Tibial nerve (tissue), 4 donors: ENCODE data around the gene TNS3. TPM values are rescaled to one million over a fixed set of nuclear protein-coding genes. Genes with fewer than 3 reads are reported as not detected.

Experiments
- DNase-seq, 2 donors: peaks; one replicate each; pipeline ENCODE4 v3.0.0-alpha.2; 2019; ENCODE audit warnings: low spot score in 2 of 2
- H3K27ac ChIP-seq, 4 donors: fragments of 200-600 bp; sonication (generic) in 3 of 4; one replicate each; pipeline ENCODE4 v1.5.1; 2017 to 2019; ENCODE audit warnings: mild to moderate bottlenecking in 1 of 4
- H3K27me3 ChIP-seq, 2 donors: fragments of 200-600 bp; sonication (generic) in 1 of 2; one replicate each; pipeline versions ENCODE4 v1.5.1 to v1.6.0; 2017 to 2019
- H3K36me3 ChIP-seq, 3 donors: fragments of 200-600 bp; sonication (generic); one replicate each; pipeline ENCODE4 v1.5.1; 2018 to 2019
- H3K4me1 ChIP-seq, 4 donors: fragments of 200-600 bp; sonication (generic) in 3 of 4; one replicate each; pipeline ENCODE4 v1.5.1; 2017 to 2019
- H3K4me3 ChIP-seq, 4 donors: fragments of 200-600 bp; sonication (generic) in 3 of 4; one replicate each; pipeline ENCODE4 v1.5.1; 2017 to 2019; ENCODE audit warnings: mild to moderate bottlenecking in 1 of 4, moderate library complexity in 1 of 4
- H3K9me3 ChIP-seq, 4 donors: fragments of 200-600 bp; sonication (generic) in 3 of 4; one replicate each; pipeline ENCODE4 v1.5.1; 2017 to 2019
- EP300 ChIP-seq, 2 donors: sonication (generic); formaldehyde crosslinking; IDR thresholded peaks; one replicate each; pipeline ENCODE4 v1.6.1; 2017; ENCODE audit warnings: antibody characterized with exemption in 2 of 2, mild to moderate bottlenecking in 1 of 2
- POLR2A ChIP-seq, 2 donors: fragments of 450-650 bp; IDR thresholded peaks; one replicate each; pipeline ENCODE4 v1.6.1; 2017; ENCODE audit warnings: antibody characterized with exemption in 2 of 2, mild to moderate bottlenecking in 2 of 2, moderate library complexity in 2 of 2
- WGBS, 2 donors: methylation state at CpG; one replicate each; pipeline ENCODE4 v1.1.5; 2018; 5-methylcytosine and 5-hydroxymethylcytosine counted together
- total RNA-seq, 4 donors: library from RNA; depleted of rRNA; stranded (reverse); fragments of >200 nt; gene quantifications; one replicate each; pipeline ENCODE4 v1.1.0, GENCODE V29; 2016
- TF ChIP-seq, protein P1 (sequence below), 5 experiments: fragments of 200-600 bp in 3 of 5; fragments of 450-650 bp in 2 of 5; sonication (generic) in 3 of 5; IDR thresholded peaks; one replicate each; pipeline ENCODE4 v1.5.1; 2016 to 2019; ENCODE audit warnings: antibody characterized with exemption in 5 of 5, mild to moderate bottlenecking in 3 of 5, moderate library complexity in 2 of 5

Gene TNS3
- total RNA-seq, 4 donors from 2014 or later: 118 to 142 (median 133) TPM

DNA sequence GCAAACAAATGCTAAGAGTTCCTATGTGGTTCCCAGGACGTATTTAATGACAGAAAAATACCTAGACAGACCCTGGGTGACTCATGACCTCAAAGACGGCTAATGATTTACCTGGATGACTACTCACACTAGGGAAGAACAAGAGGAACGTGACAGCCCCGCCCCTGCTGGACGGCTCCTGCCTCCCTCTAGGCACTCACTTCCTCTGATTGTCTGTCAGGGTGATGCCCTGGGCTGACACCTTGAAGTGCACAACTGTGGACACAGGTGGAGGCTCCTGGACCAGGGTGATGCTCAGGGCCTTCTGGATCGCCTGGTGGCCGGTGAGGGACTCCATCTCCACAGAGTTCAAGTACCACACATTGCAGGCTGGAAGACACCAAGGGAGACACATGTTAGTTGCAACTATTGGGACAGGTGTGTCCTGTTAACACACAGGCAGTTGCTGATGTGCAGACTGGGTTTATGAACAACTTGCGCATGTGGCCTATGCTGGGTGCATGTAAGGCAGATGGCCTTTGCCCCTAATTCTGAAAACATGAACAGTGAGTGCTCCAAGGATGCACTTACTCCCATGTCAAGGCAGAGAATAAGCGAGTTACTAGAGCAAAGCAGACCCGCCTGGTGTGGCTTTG, 298.3 kb downstream of the TNS3 start:
- WGBS, 2 donors: 83 to 86% methylated on average over 10 of the region's 10 CpGs

DNA sequence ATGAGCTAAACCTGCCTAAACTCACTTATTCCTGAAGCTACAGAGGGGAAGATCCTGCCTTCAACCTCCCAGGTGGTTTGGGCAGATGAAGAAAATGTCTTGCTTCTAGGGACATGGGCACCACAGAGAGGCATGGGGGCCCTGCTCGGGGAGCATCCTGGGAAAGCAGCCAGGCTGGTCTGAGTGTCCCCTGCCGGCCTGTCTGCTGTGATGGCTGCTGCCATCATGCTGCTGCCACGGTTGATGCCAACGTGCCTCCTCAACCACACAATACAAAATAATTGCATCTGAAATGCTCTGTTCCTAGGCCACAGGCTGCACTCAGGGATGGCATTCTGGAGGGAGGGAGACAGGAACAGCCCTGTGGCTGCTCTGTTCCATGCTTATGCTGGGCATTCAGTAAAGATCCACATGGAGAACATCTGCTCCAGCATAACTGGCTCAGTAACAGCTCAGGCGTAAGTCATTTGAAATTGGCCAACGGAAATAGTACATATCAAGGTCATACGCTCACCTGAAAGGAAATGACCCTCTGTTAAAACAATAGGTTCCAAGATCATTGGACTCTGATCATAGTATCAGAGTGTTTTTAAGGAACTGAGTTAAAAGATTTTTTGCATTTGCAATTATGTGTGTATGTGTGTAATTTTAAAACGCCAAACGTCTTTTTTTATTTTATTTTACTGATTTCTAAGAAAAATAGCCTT, 299.0 kb downstream of the TNS3 start:
- no peak for DNase-seq
- no peaks in the 10 kb centered on the region for H3K27me3 ChIP-seq

More for the DNA sequence above, 298.3 kb downstream of the TNS3 start:
- Histone ChIP-seq H3K36me3 (peaks cover 0 to 93% (median 5%) of the 10 kb centered on the region in 3 donors), H3K9me3 (no peaks in the 10 kb centered on the region), H3K27me3 (no peaks in the 10 kb centered on the region), H3K4me3 (no peak overlapping the region), H3K4me1 (peaks cover 0 to 22% (median 11%) of the 10 kb centered on the region in 4 donors), H3K27ac (peak overlapping the region in 2 of 4 donors; percentile 16 to 57)
- TF ChIP-seq EP300 (IDR thresholded peaks at IDR 0.05) (no peak), POLR2A (IDR thresholded peaks at IDR 0.05) (no peak)
- TF ChIP-seq, protein P1, sequence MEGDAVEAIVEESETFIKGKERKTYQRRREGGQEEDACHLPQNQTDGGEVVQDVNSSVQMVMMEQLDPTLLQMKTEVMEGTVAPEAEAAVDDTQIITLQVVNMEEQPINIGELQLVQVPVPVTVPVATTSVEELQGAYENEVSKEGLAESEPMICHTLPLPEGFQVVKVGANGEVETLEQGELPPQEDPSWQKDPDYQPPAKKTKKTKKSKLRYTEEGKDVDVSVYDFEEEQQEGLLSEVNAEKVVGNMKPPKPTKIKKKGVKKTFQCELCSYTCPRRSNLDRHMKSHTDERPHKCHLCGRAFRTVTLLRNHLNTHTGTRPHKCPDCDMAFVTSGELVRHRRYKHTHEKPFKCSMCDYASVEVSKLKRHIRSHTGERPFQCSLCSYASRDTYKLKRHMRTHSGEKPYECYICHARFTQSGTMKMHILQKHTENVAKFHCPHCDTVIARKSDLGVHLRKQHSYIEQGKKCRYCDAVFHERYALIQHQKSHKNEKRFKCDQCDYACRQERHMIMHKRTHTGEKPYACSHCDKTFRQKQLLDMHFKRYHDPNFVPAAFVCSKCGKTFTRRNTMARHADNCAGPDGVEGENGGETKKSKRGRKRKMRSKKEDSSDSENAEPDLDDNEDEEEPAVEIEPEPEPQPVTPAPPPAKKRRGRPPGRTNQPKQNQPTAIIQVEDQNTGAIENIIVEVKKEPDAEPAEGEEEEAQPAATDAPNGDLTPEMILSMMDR (IDR thresholded peaks at IDR 0.05): no peak
- no peak for DNase-seq

DNA sequence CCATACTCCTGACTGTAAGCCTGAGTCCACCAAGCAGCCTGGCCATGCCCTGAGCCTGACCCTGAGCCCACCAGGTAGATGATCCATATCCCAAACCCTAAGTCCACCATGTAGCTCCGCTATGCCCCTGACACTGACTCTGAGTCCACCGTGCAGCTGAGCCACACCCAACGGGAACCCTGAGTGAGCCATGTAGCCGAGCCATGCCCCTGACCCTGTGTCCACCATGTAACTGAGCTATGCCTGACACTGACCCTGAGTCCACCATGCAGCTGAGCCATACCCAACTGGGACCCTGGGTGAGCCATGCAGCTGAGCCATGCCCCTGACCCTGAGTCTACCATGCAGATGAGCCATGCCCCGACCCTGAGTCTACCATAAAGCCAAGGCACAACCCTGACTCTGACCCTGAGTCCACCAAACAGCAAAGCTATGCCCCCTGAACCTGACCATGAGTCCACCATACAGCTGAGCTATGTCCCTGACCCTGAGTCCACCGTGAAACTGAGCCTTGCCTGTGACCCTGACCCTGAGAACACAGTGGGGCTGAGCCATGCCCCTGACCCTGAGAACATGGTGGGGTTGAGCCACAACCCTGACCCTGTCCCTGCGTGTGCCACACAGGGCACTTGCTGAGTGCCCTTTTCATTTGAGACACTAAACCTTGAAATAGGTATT, 299.8 kb downstream of the TNS3 start:
- no peaks in the 10 kb centered on the region for H3K27me3 ChIP-seq
- no peak for TF ChIP-seq EP300 (IDR thresholded peaks at IDR 0.05)
- H3K4me3 ChIP-seq: no peak overlapping the region
- 83 to 85% methylated on average over 5 to 6 of the region's 7 CpGs for WGBS, 2 donors
- peak overlapping the region in 2 of 4 donors; percentile 52 to 62 for H3K27ac ChIP-seq
- no peaks in the 10 kb centered on the region for H3K9me3 ChIP-seq
- no peak for DNase-seq
- H3K36me3 ChIP-seq: peaks cover 0 to 94% (median 5%) of the 10 kb centered on the region in 3 donors
- H3K4me1 ChIP-seq: peaks cover 0 to 17% (median 11%) of the 10 kb centered on the region in 4 donors

More for the DNA sequence above, 299.0 kb downstream of the TNS3 start:
- no peaks in the 10 kb centered on the region for H3K9me3 ChIP-seq
- H3K4me3 ChIP-seq: no peak overlapping the region
- WGBS, 2 donors: 75 to 91% methylated on average over 6 to 8 of the region's 9 CpGs
- no peak for TF ChIP-seq POLR2A (IDR thresholded peaks at IDR 0.05)
- TF ChIP-seq, protein P1 (IDR thresholded peaks at IDR 0.05): no peak
- no peak for TF ChIP-seq EP300 (IDR thresholded peaks at IDR 0.05)
- H3K4me1 ChIP-seq: peaks cover 0 to 17% (median 11%) of the 10 kb centered on the region in 4 donors
- peak overlapping the region in 2 of 4 donors; percentile 52 to 62 for H3K27ac ChIP-seq
- H3K36me3 ChIP-seq: peaks cover 0 to 93% (median 5%) of the 10 kb centered on the region in 3 donors

DNA sequence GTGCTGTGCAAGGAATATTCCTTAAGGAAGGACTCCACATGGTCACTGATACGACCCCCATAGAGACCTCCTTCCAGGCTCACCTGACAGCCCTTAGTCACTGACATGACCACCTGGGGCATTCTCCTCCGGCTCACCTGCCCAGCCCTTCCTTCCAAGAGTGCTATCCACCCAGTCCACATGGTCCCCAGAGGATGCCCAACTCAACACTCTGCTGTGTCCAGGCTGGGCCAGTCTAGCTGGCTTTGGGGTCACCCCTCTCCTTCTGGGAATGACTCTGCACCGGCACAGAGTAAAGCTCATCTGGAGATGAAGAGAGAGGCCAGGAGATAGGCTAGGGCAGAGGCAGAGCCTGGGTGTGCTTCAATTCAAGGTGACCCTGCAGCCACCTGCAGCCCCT, 300.8 kb downstream of the TNS3 start:
- peaks cover 0 to 97% (median 5%) of the 10 kb centered on the region in 3 donors for H3K36me3 ChIP-seq
- no peaks in the 10 kb centered on the region for H3K27me3 ChIP-seq
- H3K4me1 ChIP-seq: peaks cover 0 to 9% (median 5%) of the 10 kb centered on the region in 4 donors
- WGBS, 2 donors: 83 to 88% methylated on average over 3 of the region's 3 CpGs
- no peaks in the 10 kb centered on the region for H3K9me3 ChIP-seq
- no peak for DNase-seq
- H3K27ac ChIP-seq: peak overlapping the region in 1 of 4 donors; percentile 52
- no peak for TF ChIP-seq POLR2A (IDR thresholded peaks at IDR 0.05)
- TF ChIP-seq, protein P1 (IDR thresholded peaks at IDR 0.05): no peak
- TF ChIP-seq EP300 (IDR thresholded peaks at IDR 0.05): no peak
- H3K4me3 ChIP-seq: no peak overlapping the region

DNA sequence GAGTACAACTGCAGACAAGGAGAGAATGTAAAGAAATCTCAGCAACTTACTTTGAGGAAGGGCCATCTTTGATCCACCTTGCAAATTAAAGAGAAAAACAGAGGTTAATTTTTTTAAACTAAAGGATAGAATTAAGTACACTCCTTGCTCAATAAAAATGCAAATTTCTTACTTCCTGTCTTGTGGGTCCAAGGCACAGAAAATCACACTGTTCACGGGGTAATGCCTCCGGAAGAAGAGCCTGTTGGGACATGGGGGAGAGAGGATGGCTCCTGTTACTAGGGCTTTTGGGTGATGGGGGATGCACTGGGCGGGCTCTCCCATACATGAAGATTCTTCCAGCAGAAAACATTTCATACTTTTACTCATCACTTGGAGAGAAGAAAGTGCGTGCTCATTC, 301.8 kb downstream of the TNS3 start:
- Histone ChIP-seq H3K4me1 (no peaks in the 10 kb centered on the region), H3K27me3 (no peaks in the 10 kb centered on the region), H3K4me3 (no peak overlapping the region), H3K36me3 (peaks cover 3 to 100% (median 5%) of the 10 kb centered on the region in 3 donors), H3K9me3 (no peaks in the 10 kb centered on the region), H3K27ac (no peak overlapping the region)
- 71 to 79% methylated on average over 4 of the region's 4 CpGs for WGBS, 2 donors
- TF ChIP-seq POLR2A (IDR thresholded peaks at IDR 0.05) (no peak), EP300 (IDR thresholded peaks at IDR 0.05) (no peak)
- TF ChIP-seq, protein P1 (IDR thresholded peaks at IDR 0.05): no peak
- no peak for DNase-seq
